Stimulated activated CD4-positive, alpha-beta T cell treated with anti-CD3 and anti-CD28 coated beads, Interleukin-1b, Interleukin-23, amount 100 ng/mL, for 4 hours (primary cell): ENCODE measurements around the gene CROCC.

Experiments
- DNase-seq, 2 donors: peaks; one replicate each; pipeline ENCODE4 v3.0.0-alpha.2; 2020; ENCODE audit warnings: low read depth in 2 of 2

Gene CROCC

DNA sequence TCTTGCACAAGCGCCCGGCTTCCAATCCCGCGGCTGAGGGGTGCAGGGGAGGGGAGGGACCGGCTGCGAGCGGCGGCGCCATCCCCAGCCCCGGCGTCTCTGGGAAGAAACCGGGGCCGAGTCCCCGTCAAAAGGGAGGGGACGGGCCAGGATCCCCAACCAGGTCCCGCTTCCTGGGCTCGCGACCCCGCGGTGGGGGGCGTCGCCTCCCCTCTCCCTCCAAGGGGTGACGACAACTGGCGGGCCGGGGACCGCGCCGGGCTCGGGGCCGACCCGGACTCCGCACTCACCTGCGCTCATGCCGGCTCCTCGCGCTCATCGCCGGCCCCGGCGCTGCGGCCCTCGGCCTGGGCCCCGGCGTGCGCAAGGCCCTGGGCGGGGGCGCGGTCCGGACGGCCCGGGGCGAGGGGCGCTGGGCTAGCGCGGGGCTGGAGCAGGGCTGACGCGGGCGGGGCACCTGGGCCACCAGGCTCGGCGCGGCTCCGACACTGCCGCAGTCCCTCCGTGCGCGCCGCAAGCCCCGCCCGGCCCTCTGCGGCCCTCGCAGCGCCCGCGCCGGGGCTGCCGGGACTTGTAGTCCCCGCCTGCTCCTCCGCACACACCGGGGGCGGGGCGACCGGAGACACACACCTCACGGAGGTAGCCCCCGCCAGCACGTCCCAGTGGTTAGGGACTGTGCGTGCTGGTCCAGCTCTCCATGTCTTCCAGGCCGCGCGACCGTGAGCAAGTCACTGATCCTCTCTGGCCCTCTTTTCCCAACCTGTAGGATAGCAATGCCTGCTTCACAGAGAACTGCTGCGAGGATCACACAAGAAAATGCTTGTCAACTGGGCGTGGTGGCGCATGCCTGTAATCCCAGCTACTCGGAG lies 89.9 kb downstream of the CROCC start, which contains the start of gene ATP13A2:
ATP13A2 (minus strand) TSS at position 490 of the 869 bp plus-strand sequence; CDS start at position 300, 190 bp downstream.
- peak; percentile 74 to 82 for DNase-seq

DNA sequence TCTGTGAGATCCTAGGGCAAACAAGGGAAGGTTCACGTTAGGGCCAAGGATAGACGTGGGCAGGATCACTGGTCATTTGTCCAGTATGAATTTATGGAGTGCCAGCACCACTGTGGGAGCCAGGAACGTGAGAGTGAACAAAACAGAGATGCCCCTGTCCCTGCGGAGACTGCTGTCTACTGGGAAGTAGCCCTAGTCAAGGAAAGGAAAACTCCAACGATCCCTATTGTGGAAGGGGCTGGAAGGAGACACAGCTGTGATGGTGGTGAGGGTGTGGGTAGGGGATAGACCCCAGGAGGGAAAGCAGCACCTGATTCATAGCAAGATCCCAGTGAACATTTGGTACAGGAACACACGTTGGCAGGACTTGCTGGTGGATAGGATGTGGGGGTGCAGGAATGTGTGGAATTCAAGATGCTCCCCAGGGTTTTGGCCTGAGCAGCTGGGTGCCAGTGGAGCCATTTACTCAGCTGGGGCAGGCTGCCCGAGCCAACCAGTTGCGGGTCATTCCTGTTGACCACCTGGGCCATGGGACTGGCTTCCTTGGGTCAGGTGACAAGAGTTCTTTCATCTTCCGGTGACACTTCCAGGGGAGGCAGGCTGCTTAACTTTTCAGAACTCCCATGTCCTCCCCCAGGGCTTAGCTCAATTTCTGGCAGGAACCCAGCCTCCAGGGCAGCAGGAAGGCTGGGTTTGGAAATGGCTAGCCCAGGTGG lies 91.2 kb downstream of the CROCC start:
- DNase-seq = no peak

DNA sequence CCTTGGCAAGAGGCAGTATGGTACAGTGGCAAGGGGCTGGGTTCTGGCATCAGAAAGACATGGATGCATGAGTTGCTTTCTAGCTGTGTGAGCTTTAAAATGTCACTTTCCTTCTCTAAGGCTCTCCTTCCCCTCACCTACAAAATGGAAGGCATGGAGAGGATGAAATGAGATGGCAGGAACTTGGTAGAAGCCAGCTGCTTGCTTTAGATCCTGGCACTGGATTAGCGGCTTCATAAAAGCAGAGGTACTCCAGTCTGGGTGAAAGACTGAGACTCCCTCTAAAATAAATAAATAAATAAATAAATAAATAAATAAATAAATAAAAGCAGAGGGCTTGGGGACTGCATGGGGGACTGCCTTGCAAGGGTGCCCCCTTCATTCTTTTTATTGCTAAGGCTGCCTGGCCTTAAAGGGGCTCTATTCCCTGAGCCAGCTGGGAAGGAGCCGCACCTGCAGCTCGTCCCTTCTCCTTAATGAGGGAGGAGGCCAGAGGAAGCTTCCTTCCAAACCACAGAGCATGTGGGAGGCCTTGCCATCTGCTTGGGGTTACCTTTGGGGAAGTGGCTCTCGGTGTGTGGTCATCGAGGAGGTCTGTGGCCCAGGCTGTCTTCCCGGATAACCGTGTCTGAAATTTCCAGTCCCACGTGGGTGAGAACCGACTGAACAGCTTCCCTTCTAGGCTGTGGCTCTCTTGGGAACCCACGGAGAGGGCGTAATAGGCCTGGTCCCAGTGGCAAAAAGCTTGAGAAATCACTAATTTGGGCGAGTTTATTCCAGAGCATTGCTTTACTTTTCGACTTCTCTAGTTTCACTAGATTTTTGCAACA lies 92.0 kb downstream of the CROCC start:
- DNase-seq = no peak

DNA sequence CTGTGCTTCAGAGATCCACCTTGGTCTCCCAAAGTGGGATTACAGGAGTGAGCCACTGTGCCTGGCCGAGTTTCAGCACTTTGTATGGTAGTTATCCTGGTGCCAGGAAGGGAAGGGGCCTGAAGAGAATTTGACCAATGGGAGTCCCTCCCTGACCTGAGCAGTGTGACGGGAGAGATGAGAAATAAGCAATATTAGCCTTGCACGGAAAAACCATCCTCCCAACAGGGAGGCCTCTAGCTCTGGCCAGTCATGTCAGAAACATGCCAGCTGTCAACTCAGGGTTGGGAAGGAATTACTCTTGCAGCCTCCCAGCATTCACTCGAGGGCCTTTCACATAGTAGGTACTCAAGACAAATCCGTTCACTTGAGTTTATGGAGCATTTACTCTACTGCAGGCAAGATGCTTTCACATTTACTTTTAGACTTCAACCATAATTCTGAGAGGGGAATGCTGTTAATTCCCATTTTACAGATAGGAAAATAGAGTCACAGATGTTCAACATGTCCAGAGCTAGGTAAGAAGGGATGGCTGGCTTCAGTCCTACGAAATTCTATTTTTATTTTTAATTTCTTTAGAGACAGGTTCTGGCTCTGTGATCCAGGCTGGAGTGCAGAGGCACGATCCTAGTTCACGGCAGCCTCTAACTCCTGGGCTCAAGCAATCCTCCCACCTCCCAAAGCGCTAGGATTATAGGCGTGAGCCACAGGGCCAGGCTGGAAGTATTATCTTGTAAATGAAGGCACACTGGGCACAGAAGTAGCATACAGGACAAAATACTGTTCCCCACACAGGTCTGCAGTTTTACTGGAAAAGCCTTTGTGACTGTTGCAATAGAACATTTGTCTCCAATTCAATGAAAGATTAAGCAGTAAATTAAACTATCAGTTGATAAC lies 93.2 kb downstream of the CROCC start:
- DNase-seq = no peak

DNA sequence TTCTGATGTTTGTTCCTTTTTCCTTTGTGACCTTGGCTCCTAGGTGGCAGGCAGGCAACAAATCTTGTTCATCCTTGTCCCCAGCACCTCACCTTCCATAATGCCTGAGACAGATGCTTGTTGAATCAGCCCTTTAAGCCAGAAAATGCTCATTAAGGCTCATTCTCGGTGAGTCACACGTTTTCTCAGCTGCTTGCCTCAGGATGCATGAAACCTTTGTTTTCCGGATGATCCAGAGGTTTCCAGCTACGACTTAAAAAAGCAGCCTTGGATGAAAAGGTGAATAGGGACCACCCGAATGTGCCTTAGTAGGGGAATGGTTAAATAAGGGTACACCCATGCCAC lies 94.6 kb downstream of the CROCC start:
- no peak for DNase-seq

DNA sequence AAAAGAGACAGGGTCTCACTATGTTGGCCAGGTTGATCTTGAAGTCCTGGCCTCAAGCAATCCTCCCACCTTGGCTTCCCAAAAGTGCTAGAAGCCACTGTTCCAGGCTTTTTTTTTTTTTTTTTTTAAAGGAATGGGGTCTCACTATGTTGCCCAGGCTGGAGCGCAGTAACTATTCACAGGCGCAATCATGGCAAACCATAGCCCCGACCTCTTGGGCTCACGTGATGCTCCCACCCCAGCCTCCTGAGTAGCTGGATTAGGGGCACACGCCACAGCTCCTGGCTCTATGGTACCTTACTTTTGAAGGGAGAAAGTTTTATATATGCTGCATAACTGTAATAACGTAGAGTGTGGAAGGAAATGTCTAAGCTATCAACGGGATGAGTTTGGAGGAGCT lies 95.7 kb downstream of the CROCC start:
- no peak for DNase-seq

DNA sequence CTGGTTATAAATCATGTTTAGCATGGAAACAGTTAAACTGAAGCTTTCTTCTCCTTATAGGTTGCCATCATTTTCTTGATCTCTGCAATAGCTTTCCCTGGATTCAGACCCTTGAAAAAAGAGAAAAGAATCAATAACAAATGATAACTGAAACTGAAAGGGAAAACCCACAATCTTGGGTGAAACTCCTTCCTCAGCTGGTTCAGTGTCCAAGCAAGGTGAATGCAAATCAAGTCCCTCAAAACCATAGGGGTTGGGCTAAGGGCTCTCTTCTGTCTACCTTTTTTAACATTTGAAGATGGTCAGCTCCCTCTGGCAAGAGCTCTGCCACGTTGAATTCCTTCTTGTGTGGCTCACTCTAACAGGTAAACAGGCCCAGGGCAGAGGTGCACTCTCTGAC lies 97.1 kb downstream of the CROCC start:
- no peak for DNase-seq

DNA sequence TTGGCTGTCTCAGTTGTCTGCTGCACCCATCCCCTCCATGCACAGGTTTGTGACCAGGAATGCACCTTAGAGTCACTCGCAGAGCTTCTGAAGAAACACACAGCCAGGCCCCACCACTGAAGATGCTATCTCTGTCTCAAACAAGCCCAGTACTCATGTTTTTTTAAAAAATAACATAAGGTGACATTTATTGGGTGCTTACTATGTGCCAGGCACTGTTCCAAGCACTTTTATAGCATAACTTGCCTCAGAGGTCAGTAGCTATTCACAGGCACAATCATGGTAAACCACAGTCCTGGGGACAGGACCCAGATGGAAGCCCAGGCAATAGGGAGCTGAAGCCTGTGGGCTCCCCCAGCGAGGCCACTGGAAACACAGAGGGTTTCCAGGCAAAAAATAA lies 98.8 kb downstream of the CROCC start:
- no peak for DNase-seq

DNA sequence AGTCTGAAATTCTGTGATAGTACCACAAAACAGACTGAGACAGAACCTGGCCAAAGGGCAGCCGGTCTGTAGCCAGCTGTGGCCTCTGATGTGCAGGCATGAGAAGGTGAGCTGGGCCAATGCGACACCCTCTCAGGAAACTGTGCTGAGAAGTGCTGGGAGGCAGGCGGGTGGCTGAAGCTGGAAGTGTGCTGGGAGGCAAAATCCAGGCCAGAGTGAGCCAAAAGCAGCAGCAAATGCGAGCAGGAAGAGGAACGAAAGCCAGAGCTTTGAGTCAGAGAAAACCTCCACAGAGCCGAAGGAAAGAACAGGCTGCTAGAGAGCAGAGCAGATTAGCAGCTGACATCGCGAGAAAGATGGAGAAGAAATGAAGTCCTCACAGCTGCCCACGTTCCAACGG lies 100.2 kb downstream of the CROCC start:
- no peak for DNase-seq
